HEK293T (cell line): Measurements from ENCODE around the gene GMPR.

ENCODE experiments used
- CTCF ChIA-PET: fragments of 350-600 bp; formaldehyde crosslinking; extraction: SDS; loops from one replicate; lab custom pipeline; 2021; ENCODE audit warnings: antibody characterized with exemption, inconsistent platforms; lab: Yijun Ruan, JAX
- POLR2A ChIA-PET: fragments of 350-600 bp; formaldehyde crosslinking; extraction: SDS; loops from one replicate; lab custom pipeline; 2020; ENCODE audit warnings: antibody characterized with exemption, inconsistent platforms; lab: Yijun Ruan, JAX
- DNase-seq: peaks from one replicate; pipeline ENCODE4 v3.0.0; 2012; ENCODE audit warnings: mixed read lengths; ENCODE audit errors: extremely low spot score
- ARNT ChIP-seq: fragments of 450-650 bp; IDR thresholded peaks from 2 replicates; pipeline ENCODE4 v1.6.1; 2017; ENCODE audit warnings: mild to moderate bottlenecking
- BHLHE40 ChIP-seq: fragments of 450-650 bp; IDR thresholded peaks from 2 replicates; pipeline ENCODE4 v1.6.1; 2016; ENCODE audit warnings: mild to moderate bottlenecking, moderate library complexity, borderline replicate concordance
- CTBP1 ChIP-seq: fragments of 450-650 bp; IDR thresholded peaks from 2 replicates; pipeline ENCODE4 v1.6.1; 2016; ENCODE audit warnings: borderline replicate concordance
- ELF4 ChIP-seq: fragments of 450-650 bp; IDR thresholded peaks from 2 replicates; pipeline ENCODE4 v1.6.1; 2017; ENCODE audit warnings: antibody characterized with exemption
- FOXA1 ChIP-seq: fragments of 450-650 bp; IDR thresholded peaks from 2 replicates; pipeline ENCODE4 v1.6.1; 2016; ENCODE audit warnings: mild to moderate bottlenecking
- FOXK2 ChIP-seq: fragments of 450-650 bp; IDR thresholded peaks from 2 replicates; pipeline ENCODE4 v1.6.1; 2016; ENCODE audit warnings: mild to moderate bottlenecking
- FOXM1 ChIP-seq: fragments of 450-650 bp; IDR thresholded peaks from 2 replicates; pipeline ENCODE4 v1.6.1; 2017; ENCODE audit warnings: mild to moderate bottlenecking, borderline replicate concordance
- HDGF ChIP-seq: fragments of 450-650 bp; IDR thresholded peaks from 2 replicates; pipeline ENCODE4 v1.6.1; 2017; ENCODE audit warnings: antibody characterized with exemption, borderline replicate concordance
- L3MBTL2 ChIP-seq: fragments of 450-650 bp; conservative IDR thresholded peaks from 2 replicates; pipeline ENCODE4 v1.6.1; 2016; ENCODE audit warnings: mild to moderate bottlenecking
- LEF1 ChIP-seq: fragments of 450-650 bp; IDR thresholded peaks from 2 replicates; pipeline ENCODE4 v1.6.1; 2017; ENCODE audit warnings: mild to moderate bottlenecking, borderline replicate concordance
- NFRKB ChIP-seq: fragments of 450-650 bp; IDR thresholded peaks from 2 replicates; pipeline ENCODE4 v1.6.1; 2016; ENCODE audit warnings: mild to moderate bottlenecking, moderate library complexity
- PKNOX1 ChIP-seq: fragments of 450-650 bp; IDR thresholded peaks from 2 replicates; pipeline ENCODE4 v1.6.1; 2016
- SP1 ChIP-seq: fragments of 450-650 bp; IDR thresholded peaks from 2 replicates; pipeline ENCODE4 v1.6.1; 2017
- SUZ12 ChIP-seq: fragments of 450-650 bp; IDR thresholded peaks from 2 replicates; pipeline ENCODE4 v1.6.1; 2016; ENCODE audit warnings: mild to moderate bottlenecking
- TARDBP ChIP-seq: fragments of 450-650 bp; IDR thresholded peaks from 2 replicates; pipeline ENCODE4 v1.6.1; 2016
- ZNF384 ChIP-seq: fragments of 450-650 bp; IDR thresholded peaks from 2 replicates; pipeline ENCODE4 v1.6.1; 2016

GMPR gene

GRCh38 chr6:16318953-16319720, 80.8 kb downstream of the GMPR start:
- TF ChIP-seq ZNF384 (no peak), SUZ12 (no peak), FOXA1 (no peak), TARDBP (no peak), PKNOX1 (no peak), LEF1 (no peak), FOXM1 (no peak), L3MBTL2 (no peak), HDGF (no peak), NFRKB (no peak), BHLHE40 (no peak), ELF4 (no peak), CTBP1 (no peak), SP1 (no peak), ARNT (no peak), FOXK2 (no peak)
- DNase-seq: no peak
- ChIA-PET CTCF (interaction anchor here (0.5 to 2.4 kb wide), 2 partner anchors 33 to 76 kb away, joined by 4 to 11 read pairs; no protein-coding TSS in a partner anchor), POLR2A (no interaction called here)

- DNase-seq: peak; percentile 22
- TF ChIP-seq ZNF384: no peak
- no peak for TF ChIP-seq L3MBTL2
- no peak for TF ChIP-seq FOXA1
- no peak for TF ChIP-seq FOXK2
- TF ChIP-seq FOXM1: no peak
- TF ChIP-seq LEF1: no peak
- TF ChIP-seq ARNT: no peak
- no peak for TF ChIP-seq CTBP1
- ChIA-PET POLR2A (no interaction called here), CTCF (interaction anchor here (2.4 to 3.7 kb wide), 2 partner anchors 12 to 34 kb away, joined by 11 to 17 read pairs; no protein-coding TSS in a partner anchor)
These were observed 81.6 kb downstream of the GMPR start for GRCh38 chr6:16319813-16320532.

- ChIA-PET POLR2A (no interaction called here), CTCF (interaction anchor here (2.4 to 3.7 kb wide), 2 partner anchors 11 to 35 kb away, joined by 11 to 17 read pairs; no protein-coding TSS in a partner anchor)
- TF ChIP-seq SUZ12: no peak
- no peak for TF ChIP-seq LEF1
- TF ChIP-seq HDGF: no peak
- TF ChIP-seq FOXK2: no peak
- TF ChIP-seq CTBP1: no peak
- TF ChIP-seq SP1: no peak
- TF ChIP-seq PKNOX1: no peak
- no peak for TF ChIP-seq FOXA1
- no peak for TF ChIP-seq ELF4
- no peak for TF ChIP-seq L3MBTL2
- TF ChIP-seq ZNF384: no peak
- no peak for TF ChIP-seq NFRKB
- no peak for DNase-seq
These were observed 82.3 kb downstream of the GMPR start for GRCh38 chr6:16320533-16321340.

GRCh38 chr6:16321341-16321710, 82.9 kb downstream of the GMPR start:
- TF ChIP-seq L3MBTL2: no peak
- no peak for TF ChIP-seq ZNF384
- TF ChIP-seq SP1: no peak
- TF ChIP-seq CTBP1: no peak
- CTCF ChIA-PET: interaction anchor here (3.7 kb wide), 1 partner anchor 11 kb away, joined by 17 read pairs; no protein-coding TSS in a partner anchor
- DNase-seq: no peak
- POLR2A ChIA-PET: no interaction called here

GRCh38 chr6:16321826-16322225, 83.4 kb downstream of the GMPR start:
- CTCF ChIA-PET: interaction anchor here (3.7 kb wide), 1 partner anchor 10 kb away, joined by 17 read pairs; no protein-coding TSS in a partner anchor
- TF ChIP-seq BHLHE40: no peak
- TF ChIP-seq FOXM1: no peak
- no peak for TF ChIP-seq SUZ12
- TF ChIP-seq NFRKB: no peak
- TF ChIP-seq SP1: no peak
- TF ChIP-seq LEF1: no peak
- TF ChIP-seq ZNF384: no peak
- no peak for TF ChIP-seq ELF4
- no peak for TF ChIP-seq L3MBTL2
- TF ChIP-seq PKNOX1: no peak
- TF ChIP-seq CTBP1: no peak
- no peak for TF ChIP-seq ARNT
- no peak for TF ChIP-seq HDGF
- TF ChIP-seq FOXA1: no peak
- TF ChIP-seq TARDBP: no peak
- DNase-seq: no peak
- POLR2A ChIA-PET: no interaction called here
